Suppressor macrophage (primary cell): ENCODE measurements around the gene DHCR7.

ENCODE experiments used
- DNase-seq, 4 experiments: peaks; one replicate each; pipeline ENCODE4 v3.0.0-alpha.2; 2020 to 2022

Gene DHCR7

GRCh38 chr11:71477641-71478527 lies 29.7 kb upstream of the DHCR7 start:
- no peak for DNase-seq

GRCh38 chr11:71476926-71477640 lies 28.9 kb upstream of the DHCR7 start:
- DNase-seq, result no peak

GRCh38 chr11:71476031-71476430 lies 27.8 kb upstream of the DHCR7 start:
- DNase-seq, result no peak

GRCh38 chr11:71474771-71475483 lies 26.7 kb upstream of the DHCR7 start:
- no peak for DNase-seq

GRCh38 chr11:71474141-71474770 lies 26.1 kb upstream of the DHCR7 start:
- DNase-seq, result no peak

GRCh38 chr11:71473793-71474080 lies 25.5 kb upstream of the DHCR7 start:
- no peak for DNase-seq

- DNase-seq, result no peak
Observed at GRCh38 chr11:71472941-71473792, 25.0 kb upstream of the DHCR7 start.

- no peak for DNase-seq
Observed at GRCh38 chr11:71472357-71472885, 24.2 kb upstream of the DHCR7 start.

- DNase-seq, result no peak
Observed at GRCh38 chr11:71470946-71471345, 22.8 kb upstream of the DHCR7 start.

GRCh38 chr11:71467164-71467563 lies 19.0 kb upstream of the DHCR7 start:
- DNase-seq, result no peak

GRCh38 chr11:71466358-71466757 lies 18.2 kb upstream of the DHCR7 start:
- no peak for DNase-seq

- DNase-seq, result no peak
Observed at GRCh38 chr11:71465054-71465453, 16.9 kb upstream of the DHCR7 start.

- DNase-seq, result no peak
Observed at GRCh38 chr11:71463331-71464211, 15.4 kb upstream of the DHCR7 start.

GRCh38 chr11:71462726-71463125 lies 14.5 kb upstream of the DHCR7 start:
- no peak for DNase-seq

- no peak for DNase-seq
Observed at GRCh38 chr11:71461696-71462095, 13.5 kb upstream of the DHCR7 start.

- DNase-seq, result no peak
Observed at GRCh38 chr11:71459767-71460320, 11.7 kb upstream of the DHCR7 start.

- no peak for DNase-seq
Observed at GRCh38 chr11:71459076-71459766, 11.0 kb upstream of the DHCR7 start.

GRCh38 chr11:71458146-71459070 lies 10.2 kb upstream of the DHCR7 start:
- no peak for DNase-seq

GRCh38 chr11:71456831-71457230 lies 8.6 kb upstream of the DHCR7 start:
- DNase-seq, result no peak
